GM10248 (cell line): ENCODE results near the gene HOXC12.
A peak's percentile ranks its signal among the peaks of the same experiment; 100 is the strongest.

Experiments
- CTCF ChIA-PET: fragments of 300-600 bp; sonication (Branson Sonifier 250); formaldehyde crosslinking; extraction: SDS; loops from one replicate; lab custom pipeline; 2021; ENCODE audit warnings: antibody characterized with exemption; lab: Yijun Ruan, JAX
- POLR2A ChIA-PET: fragments of 350-650 bp; sonication (Branson Sonifier 250); formaldehyde crosslinking; extraction: SDS; loops from one replicate; lab custom pipeline; 2020; ENCODE audit warnings: antibody characterized with exemption; lab: Yijun Ruan, JAX
- DNase-seq: peaks from one replicate; pipeline ENCODE4 v3.0.0; 2012; ENCODE audit errors: extremely low spot score
- TF ChIP-seq, protein P1 (sequence below): IDR thresholded peaks from 2 replicates; pipeline ENCODE4 v1.5.1; 2012; ENCODE audit warnings: mild to moderate bottlenecking, low read depth; ENCODE audit errors: extremely low read depth, missing control alignments, control extremely low read depth

HOXC12 gene

DNA sequence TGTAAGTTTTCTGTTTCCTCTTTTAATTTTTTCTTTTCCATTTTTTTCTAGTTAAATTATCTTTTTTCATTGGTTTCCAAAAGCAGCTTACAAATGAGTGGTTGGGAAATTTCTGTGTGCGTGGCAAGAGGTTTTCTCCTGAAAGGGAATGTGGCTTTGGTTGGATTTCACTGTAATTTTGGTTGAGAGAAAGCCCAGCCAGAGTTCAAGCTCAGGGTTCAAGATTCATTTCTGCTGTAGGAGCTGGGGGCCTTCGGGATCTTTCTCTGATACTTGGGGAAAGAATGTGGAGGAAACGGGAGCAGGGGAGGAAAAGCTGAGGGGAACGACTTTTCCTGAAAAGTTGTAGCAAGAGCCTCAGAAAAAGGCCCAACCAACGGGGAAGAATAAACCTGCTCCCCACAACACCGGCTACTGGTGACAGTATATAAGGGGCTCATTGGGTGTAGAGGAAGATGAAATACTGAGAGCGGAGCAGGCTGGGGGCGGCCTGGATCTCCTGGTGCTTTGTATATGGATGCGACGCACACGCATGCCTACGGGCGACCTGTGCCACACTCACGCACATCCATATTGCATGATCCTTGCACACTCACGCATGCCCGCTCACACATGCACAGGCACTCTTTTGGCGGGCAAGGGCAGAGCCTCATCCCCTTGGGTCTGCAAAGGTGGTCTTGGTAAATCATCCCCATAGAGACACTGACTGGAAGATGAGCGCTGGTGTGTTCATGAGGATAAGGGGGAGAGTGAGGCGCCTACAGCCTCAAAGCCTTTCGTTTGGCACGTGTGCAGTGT is 32.2 kb downstream of the HOXC12 start:
- POLR2A ChIA-PET = no interaction called here
- CTCF ChIA-PET = interaction anchor here (0.9 to 5.6 kb wide), 15 partner anchors 9 to 240 kb away, joined by 3 to 74 read pairs (median 4); partner anchors contain the start of genes HOTAIR and HOXC8
- no peak for DNase-seq
- TF ChIP-seq, protein P1, sequence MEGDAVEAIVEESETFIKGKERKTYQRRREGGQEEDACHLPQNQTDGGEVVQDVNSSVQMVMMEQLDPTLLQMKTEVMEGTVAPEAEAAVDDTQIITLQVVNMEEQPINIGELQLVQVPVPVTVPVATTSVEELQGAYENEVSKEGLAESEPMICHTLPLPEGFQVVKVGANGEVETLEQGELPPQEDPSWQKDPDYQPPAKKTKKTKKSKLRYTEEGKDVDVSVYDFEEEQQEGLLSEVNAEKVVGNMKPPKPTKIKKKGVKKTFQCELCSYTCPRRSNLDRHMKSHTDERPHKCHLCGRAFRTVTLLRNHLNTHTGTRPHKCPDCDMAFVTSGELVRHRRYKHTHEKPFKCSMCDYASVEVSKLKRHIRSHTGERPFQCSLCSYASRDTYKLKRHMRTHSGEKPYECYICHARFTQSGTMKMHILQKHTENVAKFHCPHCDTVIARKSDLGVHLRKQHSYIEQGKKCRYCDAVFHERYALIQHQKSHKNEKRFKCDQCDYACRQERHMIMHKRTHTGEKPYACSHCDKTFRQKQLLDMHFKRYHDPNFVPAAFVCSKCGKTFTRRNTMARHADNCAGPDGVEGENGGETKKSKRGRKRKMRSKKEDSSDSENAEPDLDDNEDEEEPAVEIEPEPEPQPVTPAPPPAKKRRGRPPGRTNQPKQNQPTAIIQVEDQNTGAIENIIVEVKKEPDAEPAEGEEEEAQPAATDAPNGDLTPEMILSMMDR = no peak

DNA sequence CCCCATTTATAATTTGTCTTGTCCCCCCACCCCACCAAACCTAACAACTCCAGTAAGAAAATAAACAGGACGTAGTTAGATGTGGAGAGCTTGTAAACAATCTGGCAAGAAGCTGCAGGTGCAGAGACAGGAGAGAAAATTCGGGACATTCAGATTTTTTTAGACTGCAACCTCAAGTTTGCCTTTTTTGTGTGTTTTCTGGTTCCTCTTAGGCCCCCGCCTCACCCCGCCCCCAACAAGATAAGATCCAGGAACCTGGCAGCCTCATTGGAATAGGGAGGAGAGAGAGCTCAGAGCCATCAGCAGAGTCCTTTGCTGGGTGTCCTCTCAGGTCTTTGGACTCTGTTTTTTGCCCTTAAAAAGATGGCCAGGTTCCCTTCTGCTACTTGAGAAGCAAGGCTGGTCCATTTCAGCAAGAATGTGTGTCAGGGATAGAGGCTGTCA is 33.1 kb downstream of the HOXC12 start:
- DNase-seq = no peak
- POLR2A ChIA-PET = no interaction called here
- TF ChIP-seq, protein P1 = no peak
- CTCF ChIA-PET = interaction anchor here (0.6 to 5.6 kb wide), 18 partner anchors 10 to 241 kb away, joined by 3 to 74 read pairs (median 4); partner anchors contain the start of genes HOTAIR and HOXC8

DNA sequence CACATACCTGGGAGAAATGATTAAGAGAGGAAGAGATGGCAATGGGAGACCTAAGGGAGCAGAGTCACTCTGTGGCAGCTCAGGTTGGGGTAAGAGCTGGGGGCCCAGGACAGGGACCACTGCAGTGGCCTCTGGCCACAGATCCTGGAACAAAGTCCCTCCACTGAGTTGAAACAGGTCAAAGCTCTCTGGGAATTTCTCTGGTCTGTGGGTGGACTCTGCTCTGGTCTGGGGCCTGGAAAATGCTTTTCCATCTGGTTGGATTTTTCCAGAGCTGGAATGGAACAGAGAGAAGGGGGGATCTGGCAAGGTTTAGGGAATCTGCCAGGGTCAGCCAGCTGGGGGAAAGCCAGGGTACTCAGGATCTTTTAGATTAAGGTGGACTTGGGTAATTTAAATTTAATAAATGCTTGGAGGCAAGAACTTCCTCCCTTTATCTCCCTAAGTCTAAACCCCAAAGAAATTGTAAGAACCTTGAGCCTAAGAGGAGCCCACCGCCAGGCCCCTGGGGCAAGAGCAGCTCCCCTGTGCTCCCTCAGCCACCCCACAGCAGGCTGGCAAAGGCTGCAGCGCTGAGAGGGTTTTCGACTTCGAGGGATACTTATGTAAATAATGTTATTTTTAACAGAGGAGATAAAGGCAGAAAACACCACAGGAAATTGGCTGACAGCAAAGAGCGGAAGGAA is 34.0 kb downstream of the HOXC12 start:
- DNase-seq = no peak
- TF ChIP-seq, protein P1 = no peak
- ChIA-PET POLR2A (no interaction called here), CTCF (interaction anchor here (0.7 to 5.6 kb wide), 13 partner anchors 10 to 411 kb away, joined by 3 to 74 read pairs (median 4); partner anchors contain the start of genes HOTAIR and HOXC8)

DNA sequence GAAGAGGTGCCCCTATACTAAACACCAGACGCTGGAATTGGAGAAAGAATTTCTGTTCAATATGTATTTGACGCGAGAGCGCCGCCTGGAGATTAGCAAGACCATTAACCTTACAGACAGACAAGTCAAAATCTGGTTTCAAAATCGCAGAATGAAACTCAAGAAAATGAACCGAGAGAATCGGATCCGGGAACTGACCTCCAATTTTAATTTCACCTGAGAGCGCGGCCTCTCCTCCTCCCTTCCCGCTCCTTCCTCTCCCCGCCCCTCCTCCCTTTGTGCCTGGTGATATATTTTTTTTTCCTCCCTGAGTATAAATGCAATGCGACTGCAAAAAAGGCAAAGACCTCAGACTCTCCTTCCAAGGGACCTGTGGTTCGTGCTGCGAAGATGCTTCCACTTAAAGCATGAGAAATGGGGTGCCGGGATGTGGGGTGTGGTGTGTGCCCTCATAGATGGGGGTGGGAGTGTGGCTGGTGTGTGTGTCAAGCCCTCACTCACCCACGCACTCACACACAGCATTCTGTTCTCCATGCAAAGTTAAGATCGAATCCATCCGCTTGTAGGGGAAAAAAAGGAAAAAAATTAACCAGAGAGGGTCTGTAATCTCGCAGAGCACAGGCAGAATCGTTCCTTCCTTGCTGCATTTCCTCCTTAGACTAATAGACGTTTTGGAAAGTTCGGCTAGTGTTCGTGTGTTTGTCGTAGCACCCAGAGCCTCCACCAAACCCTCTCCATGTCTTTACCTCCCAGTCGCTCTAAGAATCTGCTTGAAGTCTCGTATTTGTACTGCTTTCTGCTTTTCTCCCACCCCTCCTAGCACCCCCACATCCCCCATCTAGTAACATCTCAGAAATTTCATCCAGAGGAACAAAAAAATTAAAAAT is 34.8 kb downstream of the HOXC12 start:
- CTCF ChIA-PET = interaction anchor here (0.7 to 5.6 kb wide), 10 partner anchors 17 to 410 kb away, joined by 3 to 74 read pairs (median 17); partner anchors contain the start of genes HOXC5 and HOXC8
- DNase-seq = peak; percentile 68
- POLR2A ChIA-PET = no interaction called here
- TF ChIP-seq, protein P1 = peak; percentile 58

DNA sequence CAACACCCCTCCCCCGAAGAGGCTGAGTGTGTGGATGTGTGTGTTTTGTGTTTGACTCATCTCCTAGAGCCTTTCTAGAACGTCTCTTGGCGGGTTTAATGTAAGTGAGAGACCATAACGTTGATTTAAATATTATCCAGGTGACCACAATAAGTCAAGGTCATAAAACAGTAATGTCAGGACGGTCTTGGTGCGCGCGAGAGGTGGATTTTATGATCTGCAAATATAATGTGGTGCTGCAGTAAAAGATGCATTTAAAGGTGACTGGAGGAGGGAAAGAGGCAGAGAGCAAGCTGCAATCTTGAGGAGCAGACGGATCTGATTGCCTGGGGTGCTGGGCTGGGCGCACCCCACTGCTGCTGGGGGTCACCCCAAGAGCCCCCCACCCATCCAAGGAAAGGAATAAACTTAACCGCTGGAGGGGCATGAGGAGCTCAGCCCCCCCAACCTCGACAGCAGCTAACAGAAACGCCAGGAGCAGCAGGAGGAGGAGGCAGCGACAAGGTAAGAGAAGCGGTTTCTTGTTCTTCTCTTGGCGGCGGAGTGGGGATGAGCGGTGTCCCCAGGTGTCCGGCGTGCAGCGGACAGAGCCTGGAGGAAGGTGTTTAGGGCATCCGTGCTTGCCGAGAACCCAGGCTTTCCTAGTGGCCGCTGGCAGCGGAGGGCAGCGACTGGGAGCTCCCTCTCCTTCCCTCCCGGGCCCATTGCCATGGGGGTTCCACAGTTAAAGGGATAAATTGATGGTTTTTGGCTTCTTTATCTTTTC is 35.8 kb downstream of the HOXC12 start:
- TF ChIP-seq, protein P1 = no peak
- CTCF ChIA-PET = interaction anchor here (0.6 to 4.0 kb wide), 13 partner anchors 10 to 334 kb away, joined by 3 to 20 read pairs (median 5); partner anchors contain the start of genes COPZ1 and HOXC5
- no peak for DNase-seq
- POLR2A ChIA-PET = no interaction called here
